Measurements from ENCODE around the gene AQR.

Gene AQR

DNA sequence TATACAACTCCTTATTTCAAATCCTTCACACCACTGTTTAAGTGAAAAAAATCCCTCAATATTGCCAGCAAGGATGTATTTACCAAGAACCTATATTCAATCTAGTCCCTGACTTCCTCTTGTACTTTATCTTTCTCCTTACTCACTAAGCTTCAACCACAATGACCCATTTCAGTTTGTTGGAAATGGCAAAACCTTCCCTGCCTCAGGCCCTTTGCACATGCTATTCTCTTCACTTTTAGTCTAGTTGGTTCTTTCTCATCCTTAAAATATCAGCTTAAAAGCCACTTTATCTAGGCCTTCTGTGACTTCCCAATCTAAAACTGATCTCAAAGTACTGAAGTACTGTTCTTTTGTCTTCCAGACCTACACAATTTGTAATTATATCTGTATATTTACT lies 92.9 kb downstream of the AQR start:
- DNase-seq (ENCODE audit: low read depth): no peak

DNA sequence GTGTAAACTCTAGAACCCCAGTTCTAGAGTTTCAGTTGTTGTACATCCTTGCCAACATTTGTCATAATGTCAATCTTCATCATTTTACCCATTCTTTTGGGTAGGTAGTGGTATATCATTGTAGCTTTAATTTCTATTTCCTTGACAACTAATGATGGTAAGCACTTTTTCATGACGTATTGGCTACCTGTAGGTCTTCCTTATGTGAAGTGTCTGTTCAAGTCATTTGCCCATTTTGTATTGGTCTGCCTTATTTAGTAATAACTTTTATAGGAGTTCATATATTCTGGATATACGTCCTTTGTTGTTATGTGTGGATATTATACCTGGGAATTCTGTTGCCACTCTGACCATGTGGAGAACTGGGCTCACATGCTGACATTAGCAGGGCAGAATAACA lies 100.4 kb downstream of the AQR start:
- DNase-seq (ENCODE audit: low read depth): no peak

DNA sequence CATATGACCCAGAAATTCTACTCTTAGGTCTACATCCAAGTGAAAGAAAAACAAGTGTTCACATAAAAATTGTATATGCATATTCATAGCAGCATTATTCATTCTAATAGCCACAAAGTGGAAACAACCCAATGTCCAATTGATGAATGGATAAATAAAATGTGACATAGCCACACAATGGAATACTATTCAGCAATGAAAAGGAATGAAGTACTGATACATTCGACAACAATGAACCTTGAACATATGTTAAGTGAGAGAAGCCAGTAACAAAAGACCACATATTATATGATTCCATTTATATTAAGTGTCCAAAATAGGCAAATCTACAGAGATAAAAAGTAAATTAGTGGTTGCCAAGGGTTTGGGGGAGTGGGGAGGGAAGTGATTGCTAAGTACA lies 104.0 kb downstream of the AQR start:
- no peak for DNase-seq (ENCODE audit: low read depth)

GRCh38 chr15:34861214-34861613 lies 108.3 kb downstream of the AQR start:
- no peak for DNase-seq (ENCODE audit: low read depth)

DNA sequence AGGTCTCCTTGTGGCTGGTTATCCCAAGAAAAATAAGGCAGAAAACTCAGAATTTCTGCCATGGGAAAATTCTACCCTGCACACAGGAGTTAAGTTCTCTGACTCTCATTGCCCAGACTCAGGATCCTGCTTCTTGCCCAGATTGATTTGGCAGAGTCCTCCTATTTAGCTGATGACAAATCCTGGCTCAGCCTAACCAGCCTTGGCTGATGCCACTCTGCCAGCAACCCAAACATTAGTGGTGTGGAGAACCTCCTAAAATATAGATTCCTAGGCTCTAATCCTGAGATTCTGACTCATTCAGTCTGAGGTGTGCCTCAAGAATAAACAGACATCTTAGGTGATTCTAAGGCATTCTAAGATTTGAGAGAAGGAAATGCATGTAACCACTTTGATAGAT lies 113.6 kb downstream of the AQR start:
- DNase-seq (ENCODE audit: low read depth): no peak

DNA sequence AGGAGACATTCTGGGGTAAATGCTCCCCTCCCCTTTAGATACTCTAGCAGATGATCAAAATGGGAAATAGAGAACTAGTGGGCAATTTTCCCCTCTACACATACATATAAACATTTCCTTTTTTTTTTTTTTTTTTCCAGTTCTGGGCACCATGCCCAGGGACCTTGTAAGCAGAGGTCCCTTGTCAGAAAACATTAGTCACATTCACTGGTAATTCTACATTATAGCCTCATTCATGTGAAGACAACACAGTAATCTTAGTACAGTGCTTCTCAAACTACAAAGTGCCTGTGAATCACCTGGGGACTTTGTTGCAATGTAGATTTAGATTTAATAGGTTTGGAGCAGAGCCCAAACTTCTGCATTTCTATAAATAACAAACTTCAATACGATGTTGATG lies 114.1 kb downstream of the AQR start:
- DNase-seq (ENCODE audit: low read depth): no peak

- DNase-seq (ENCODE audit: low read depth): no peak
Measured at GRCh38 chr15:34854232-34854631, 115.3 kb downstream of the AQR start.

DNA sequence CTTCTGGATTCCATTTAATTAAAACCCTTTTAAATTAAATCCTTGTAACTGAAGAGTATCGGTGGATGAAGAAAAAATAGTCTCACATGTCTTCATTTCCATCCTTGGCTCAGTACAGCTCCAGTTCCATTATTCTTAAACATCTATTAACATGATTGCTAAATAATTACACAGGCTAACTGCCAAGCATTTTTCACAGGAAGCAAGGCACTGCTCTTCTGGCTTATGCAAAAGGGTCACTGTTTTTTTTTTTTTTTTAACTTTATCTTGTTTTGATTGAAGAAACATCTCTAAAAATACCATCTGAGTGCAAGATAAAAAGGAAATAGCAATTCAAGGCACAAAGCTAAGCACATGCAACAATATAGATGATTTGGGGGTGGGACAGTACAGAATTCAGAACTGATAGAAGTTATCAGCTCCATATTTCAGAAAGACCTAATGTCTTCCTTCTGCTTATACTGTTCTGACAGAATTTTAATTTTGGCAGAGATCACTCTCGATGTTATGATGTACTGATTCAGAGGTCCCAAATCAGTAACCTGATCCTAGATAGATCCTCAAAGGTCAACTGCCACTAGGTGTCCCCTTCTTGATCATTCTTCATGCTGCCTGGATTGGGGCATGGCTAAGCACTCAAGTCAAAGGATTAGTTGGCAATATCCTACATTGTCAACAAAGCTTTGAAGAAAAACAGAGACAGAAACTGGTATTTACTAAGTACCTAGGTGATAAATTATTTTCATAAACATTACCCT lies 116.4 kb downstream of the AQR start:
- DNase-seq (ENCODE audit: low read depth): no peak

- DNase-seq (ENCODE audit: low read depth): no peak
Measured at GRCh38 chr15:34851751-34852150, 117.8 kb downstream of the AQR start.

GRCh38 chr15:34851007-34851406 lies 118.5 kb downstream of the AQR start:
- no peak for DNase-seq (ENCODE audit: low read depth)

- no peak for DNase-seq (ENCODE audit: low read depth)
Measured at GRCh38 chr15:34850121-34850520, 119.4 kb downstream of the AQR start.

DNA sequence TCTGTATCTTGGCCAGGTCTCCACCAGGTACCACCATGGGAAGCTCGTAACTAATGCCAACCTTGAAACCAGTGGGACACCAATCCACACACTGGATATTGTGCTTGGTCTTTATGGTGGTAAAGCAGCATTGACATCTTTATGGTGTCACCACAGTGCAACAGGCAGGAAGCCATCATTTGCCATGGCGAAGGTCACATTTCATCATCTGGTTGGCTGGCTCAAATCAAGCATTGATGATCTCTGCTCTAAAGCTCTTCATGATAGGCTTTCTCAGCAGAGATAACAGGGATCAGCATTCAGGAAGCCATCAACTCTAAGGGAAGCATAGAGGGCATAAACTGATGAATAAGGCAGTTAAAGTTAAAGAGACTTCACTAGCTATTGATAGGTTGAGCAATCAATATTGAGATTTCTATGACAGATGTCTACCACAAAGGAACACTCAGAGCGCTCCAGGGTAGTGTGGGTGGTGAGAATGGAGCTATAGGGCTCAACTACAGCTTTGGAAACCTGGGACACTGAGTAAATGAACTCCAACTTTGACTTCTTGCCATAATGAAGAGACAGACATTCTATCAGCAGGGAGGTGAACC lies 120.1 kb downstream of the AQR start:
- no peak for DNase-seq (ENCODE audit: low read depth)

- no peak for DNase-seq (ENCODE audit: low read depth)
Measured at GRCh38 chr15:34847598-34847997, 121.9 kb downstream of the AQR start.

GRCh38 chr15:34841262-34841725 lies 128.2 kb downstream of the AQR start:
- DNase-seq (ENCODE audit: low read depth): no peak

DNA sequence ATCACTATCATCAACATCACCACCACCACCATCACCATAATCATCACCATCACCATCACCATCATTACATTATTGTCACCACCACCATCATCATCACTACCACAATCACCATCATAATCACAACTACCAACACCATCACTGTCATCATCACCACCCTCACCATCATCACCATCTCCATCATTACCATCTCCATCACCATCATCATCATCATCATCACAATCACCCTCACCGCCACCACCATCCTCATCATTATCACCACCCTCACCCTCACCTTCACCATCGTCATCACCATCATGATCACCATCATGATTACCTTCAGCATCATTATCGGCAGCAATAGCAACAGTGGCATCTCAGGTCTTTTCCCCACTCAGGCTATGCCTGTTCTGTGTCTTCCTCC lies 131.3 kb downstream of the AQR start:
- no peak for DNase-seq (ENCODE audit: low read depth)

GRCh38 chr15:34837246-34838016 lies 132.1 kb downstream of the AQR start:
- DNase-seq (ENCODE audit: low read depth): no peak

DNA sequence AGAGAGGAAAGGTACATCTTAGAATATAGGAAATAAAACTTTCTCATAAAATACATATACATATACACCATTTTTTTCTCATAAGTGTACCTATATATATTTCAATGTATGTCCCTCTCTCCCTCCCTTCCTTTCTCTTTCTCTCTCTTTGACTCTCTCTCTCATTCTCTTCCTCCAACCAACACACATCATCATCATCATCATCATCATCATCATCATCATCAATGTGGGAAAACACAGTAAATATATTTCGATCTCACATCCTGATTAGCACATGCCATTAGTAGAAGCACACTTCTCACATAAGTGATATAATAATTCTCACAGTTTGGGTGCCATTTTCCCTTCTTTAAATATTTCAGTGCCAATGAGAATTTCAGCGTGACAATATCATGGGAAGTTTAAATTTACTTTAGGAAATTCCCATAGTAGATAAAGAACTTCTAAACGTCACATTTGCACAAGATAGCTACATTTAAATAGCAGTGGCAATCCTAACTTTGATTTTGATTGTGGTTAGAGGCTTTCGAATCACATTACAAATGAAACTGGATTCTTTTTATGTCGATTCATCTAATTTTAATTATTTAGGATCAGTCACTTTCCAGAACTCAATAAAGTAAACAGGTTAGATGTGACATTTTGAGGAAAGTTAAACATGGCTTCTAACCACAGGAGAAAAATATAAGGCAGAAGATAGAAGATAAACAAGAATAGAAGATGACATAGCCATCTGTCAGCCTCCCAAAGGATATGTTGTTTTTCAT lies 141.2 kb downstream of the AQR start:
- DNase-seq (ENCODE audit: low read depth): no peak

DNA sequence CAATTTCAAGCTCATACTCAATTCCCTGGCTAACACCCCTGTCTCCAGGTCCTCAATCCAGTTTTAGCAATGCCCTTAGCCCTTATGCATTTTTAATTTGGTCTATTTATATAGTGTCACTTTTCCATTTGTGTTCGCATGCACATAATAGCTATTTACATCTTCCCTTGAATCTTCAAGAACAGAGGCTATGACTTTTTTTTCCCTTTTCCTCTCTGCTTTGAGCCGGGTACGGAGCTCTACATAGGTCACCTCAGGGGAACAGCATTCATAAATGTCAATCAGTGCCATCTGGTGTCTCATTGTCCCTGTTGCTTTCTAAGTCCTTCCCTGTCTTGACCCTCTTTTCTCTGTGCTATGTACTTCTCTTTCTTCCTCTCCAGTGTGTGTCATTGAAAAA lies 147.7 kb downstream of the AQR start:
- DNase-seq (ENCODE audit: low read depth): no peak

- no peak for DNase-seq (ENCODE audit: low read depth)
Measured at GRCh38 chr15:34820110-34820509, 149.4 kb downstream of the AQR start.

DNA sequence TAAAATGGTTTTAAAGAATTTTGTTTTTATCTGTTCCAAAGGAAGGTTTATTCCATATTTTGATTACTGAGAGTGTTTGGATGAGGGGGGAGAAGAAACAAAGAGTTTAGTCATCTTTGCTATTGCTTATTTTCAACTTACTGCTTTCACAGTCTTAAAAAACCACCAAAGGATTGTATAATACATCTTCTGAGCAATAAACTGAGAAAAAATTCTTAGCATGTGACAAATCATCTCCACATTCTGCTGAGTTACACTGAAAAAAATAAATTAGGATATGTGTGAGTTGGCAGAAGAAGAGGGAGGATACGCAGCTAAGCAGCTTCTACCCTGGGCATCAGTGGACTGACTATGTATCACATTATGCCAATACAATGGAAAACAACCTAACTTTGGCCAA lies 151.0 kb downstream of the AQR start:
- DNase-seq (ENCODE audit: low read depth): no peak

- DNase-seq (ENCODE audit: low read depth): no peak
Measured at GRCh38 chr15:34815836-34816235, 153.7 kb downstream of the AQR start.

- no peak for DNase-seq (ENCODE audit: low read depth)
Measured at GRCh38 chr15:34813446-34814190, 155.9 kb downstream of the AQR start.

All from activated gamma-delta T cell treated with anti-CD3 and anti-CD28 coated beads, Interleukin-2, amount 50 U/mL, for 16 hours (primary cell).